HL-60 (cell line): ENCODE data around the gene CSRP3.

ENCODE experiments used
- CTCF ChIP-seq: IDR thresholded peaks from one replicate; pipeline ENCODE4 v1.5.1; 2011; ENCODE audit warnings: low read length, control low read depth, inconsistent platforms; ENCODE audit not compliant: insufficient read depth
- POLR2AphosphoS5 ChIP-seq: IDR thresholded peaks from 2 replicates; pipeline ENCODE4 v1.6.1; 2012; ENCODE audit warnings: low read depth

- no peak for TF ChIP-seq CTCF
- no peak for TF ChIP-seq POLR2AphosphoS5
Measured at GRCh38 chr11:19239039-19239438, 37.3 kb upstream of the CSRP3 start.
